GM19035 (cell line): ENCODE data around the gene TMEM132A.

Experiments
- ATAC-seq: cut with Tn5 transposase; IDR thresholded peaks from one replicate; pipeline ENCODE4 v1.9.1; 2021; ENCODE audit not compliant: unreplicated experiment

TMEM132A gene, protein sequence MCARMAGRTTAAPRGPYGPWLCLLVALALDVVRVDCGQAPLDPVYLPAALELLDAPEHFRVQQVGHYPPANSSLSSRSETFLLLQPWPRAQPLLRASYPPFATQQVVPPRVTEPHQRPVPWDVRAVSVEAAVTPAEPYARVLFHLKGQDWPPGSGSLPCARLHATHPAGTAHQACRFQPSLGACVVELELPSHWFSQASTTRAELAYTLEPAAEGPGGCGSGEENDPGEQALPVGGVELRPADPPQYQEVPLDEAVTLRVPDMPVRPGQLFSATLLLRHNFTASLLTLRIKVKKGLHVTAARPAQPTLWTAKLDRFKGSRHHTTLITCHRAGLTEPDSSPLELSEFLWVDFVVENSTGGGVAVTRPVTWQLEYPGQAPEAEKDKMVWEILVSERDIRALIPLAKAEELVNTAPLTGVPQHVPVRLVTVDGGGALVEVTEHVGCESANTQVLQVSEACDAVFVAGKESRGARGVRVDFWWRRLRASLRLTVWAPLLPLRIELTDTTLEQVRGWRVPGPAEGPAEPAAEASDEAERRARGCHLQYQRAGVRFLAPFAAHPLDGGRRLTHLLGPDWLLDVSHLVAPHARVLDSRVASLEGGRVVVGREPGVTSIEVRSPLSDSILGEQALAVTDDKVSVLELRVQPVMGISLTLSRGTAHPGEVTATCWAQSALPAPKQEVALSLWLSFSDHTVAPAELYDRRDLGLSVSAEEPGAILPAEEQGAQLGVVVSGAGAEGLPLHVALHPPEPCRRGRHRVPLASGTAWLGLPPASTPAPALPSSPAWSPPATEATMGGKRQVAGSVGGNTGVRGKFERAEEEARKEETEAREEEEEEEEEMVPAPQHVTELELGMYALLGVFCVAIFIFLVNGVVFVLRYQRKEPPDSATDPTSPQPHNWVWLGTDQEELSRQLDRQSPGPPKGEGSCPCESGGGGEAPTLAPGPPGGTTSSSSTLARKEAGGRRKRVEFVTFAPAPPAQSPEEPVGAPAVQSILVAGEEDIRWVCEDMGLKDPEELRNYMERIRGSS

GRCh38 chr11:60924110-60924905 lies at the start of gene TMEM132A:
TSS of gene TMEM132A (plus strand) at chr11:60924460. CDS start at chr11:60924634, 174 bp downstream.
- ATAC-seq = no peak

- no peak for ATAC-seq
These were observed 48.7 kb upstream of the TMEM132A start for GRCh38 chr11:60875366-60876167.

- no peak for ATAC-seq
These were observed 48.1 kb upstream of the TMEM132A start for GRCh38 chr11:60876168-60876485.

GRCh38 chr11:60878245-60879101 lies 45.8 kb upstream of the TMEM132A start:
- ATAC-seq = no peak

DNA sequence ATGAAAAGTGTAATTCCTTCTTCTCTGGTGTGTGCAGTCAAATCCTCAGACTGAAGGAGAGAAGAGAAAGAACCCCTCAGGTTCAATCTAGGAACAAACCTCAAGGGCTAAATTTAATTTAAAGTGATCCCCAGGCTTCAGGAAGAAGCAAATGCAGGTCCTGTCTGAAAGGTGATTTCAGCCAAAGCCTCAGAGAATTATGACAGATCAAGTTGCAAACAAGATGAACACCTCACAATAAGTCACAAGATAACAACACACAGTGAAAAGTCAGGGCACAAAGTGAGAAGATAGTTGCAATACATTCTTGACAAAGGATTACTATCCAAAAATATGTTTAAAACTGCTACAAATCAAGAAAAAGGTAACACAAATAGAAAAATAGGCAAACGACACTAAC lies 45.2 kb upstream of the TMEM132A start:
- no peak for ATAC-seq

DNA sequence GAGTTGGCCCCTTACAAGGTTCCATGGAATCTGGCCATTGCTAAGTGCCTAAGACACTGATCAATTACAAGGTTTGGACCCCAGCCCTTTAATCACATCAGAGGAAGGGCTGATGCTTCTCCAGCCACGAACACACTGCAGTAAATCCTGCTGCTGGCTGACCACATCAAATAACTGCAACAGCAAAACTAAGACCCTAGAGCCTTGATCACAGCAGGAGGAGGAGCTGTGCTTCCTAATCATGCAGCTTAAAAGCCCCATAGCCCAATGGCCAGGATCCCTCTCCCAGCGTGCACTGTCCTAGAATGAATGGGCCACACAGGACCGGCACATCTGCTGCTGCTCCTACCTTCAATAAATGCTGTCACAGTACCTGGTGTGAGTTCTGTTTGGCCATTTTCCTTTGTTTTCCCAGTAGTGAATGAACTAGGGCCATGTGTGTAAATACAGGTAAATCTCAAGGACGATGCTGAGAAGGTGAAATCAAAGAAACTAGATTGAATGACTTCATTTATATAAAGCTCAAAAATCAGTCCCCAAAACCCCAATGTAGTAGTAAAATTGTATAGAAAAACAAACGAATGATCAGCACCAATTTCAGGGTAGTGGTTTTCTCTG lies 44.2 kb upstream of the TMEM132A start:
- ATAC-seq = no peak

- no peak for ATAC-seq
These were observed 43.5 kb upstream of the TMEM132A start for GRCh38 chr11:60880643-60881282.

DNA sequence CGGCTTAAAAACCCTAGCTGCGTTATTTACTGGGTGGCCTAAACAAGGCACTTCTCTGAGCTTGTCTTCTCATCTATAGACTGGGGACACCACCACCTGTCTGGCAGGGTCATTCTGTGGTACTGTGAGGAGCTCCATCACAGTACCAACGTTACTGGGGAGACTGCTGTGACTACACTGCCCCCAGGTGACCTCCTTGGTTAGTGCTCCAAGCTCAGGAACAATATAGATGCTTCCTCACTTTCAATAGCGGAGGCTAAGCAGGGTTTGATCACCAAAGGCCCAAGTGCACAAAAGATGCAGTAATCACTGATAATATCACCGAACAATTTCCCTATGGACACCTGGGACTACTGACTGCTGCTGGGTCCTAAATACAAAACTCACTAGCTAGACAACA lies 36.7 kb upstream of the TMEM132A start:
- no peak for ATAC-seq

- ATAC-seq = no peak
These were observed 34.4 kb upstream of the TMEM132A start for GRCh38 chr11:60889869-60890311.

DNA sequence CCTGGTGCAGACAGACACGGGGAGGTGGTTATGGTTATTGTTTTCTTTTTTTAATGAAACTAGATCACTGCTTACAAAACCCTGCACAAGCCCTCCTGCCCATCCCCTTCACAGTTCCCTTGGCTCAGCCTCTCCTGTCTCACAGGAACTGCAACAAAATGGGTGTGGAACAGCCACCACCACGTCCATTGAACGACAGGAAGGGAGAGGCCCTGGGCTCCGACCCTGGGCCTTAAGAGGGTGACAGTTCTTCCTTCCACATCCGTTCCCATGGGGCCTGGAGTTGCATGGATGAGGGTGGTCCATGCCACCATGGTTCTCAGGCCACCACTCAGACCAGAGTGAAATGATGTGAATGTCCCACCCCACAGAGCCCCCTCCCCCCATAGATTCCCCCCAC lies 33.6 kb upstream of the TMEM132A start:
- ATAC-seq = no peak

GRCh38 chr11:60891103-60891741 lies 33.0 kb upstream of the TMEM132A start:
- ATAC-seq = no peak

GRCh38 chr11:60895687-60896086 lies 28.6 kb upstream of the TMEM132A start:
- ATAC-seq = no peak

- no peak for ATAC-seq
These were observed 26.8 kb upstream of the TMEM132A start for GRCh38 chr11:60897496-60897895.

GRCh38 chr11:60899046-60899936 lies 25.0 kb upstream of the TMEM132A start:
- ATAC-seq = no peak

- ATAC-seq = no peak
These were observed 24.3 kb upstream of the TMEM132A start for GRCh38 chr11:60899977-60900376.

DNA sequence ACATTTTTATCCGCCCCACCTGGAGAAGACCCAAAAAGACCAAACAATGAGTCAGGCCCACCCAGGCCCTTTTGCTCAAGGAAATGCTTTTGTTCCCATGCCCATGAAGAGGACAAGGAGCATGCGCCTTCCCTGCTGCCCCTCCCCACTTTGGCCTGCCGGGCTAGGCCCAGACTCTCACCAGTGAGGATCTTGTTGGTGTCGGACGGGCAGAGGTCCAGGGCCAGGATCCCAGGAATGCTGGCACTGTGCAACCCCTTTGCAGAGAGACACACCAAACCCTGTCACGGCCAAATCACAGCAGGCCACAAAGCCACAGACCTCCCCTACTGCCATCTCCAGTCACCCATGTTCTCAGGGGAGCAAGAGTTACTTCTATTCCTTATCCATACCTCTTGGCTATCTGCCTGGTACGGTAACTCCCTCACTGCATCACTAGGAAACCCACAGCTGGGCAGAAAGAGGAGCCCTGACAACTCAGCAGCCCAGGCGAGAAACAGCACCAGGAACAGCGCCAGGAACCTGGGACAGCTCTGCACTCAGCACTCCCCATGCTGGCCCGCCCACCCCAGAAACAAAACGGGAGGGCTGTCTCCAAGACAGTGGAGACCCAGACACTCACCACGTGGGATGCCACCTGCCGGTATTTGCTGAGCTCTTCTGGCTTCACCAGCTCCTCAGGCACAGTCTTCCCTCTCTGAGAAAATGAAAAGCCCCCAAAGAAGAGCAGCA lies 23.4 kb upstream of the TMEM132A start:
- no peak for ATAC-seq
